ENCODE measurements around the gene FAM24A.
"Not testable (repeated sequence)": the region's sequence is repeated elsewhere in the genome, so short reads cannot be mapped to it uniquely, and the experiment has no call there.

Gene FAM24A

DNA sequence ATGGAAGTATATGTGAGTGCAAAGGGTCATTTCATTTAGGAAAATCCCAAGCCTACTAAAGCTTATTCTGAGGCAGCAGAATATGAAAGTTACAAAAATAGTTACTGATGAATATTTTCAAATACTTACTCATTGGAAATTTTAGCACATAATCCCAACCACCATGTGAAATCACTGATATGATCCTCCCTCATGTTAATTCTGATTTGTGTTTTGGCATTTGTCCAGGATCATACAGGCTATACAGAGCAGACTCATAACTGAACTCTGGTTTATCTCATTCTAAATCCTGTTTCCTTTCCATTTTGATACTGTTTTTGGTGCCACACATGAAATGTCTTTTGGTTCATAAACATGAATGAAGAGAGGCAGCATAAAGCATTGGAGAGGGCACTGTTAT, 27.6 kb upstream of the FAM24A start:
- no peaks in the 10 kb centered on the region for H3K36me3 Mint-ChIP-seq (ENCODE audit: low read depth)
- DNase-seq: no peak
- TF ChIP-seq, protein P1, sequence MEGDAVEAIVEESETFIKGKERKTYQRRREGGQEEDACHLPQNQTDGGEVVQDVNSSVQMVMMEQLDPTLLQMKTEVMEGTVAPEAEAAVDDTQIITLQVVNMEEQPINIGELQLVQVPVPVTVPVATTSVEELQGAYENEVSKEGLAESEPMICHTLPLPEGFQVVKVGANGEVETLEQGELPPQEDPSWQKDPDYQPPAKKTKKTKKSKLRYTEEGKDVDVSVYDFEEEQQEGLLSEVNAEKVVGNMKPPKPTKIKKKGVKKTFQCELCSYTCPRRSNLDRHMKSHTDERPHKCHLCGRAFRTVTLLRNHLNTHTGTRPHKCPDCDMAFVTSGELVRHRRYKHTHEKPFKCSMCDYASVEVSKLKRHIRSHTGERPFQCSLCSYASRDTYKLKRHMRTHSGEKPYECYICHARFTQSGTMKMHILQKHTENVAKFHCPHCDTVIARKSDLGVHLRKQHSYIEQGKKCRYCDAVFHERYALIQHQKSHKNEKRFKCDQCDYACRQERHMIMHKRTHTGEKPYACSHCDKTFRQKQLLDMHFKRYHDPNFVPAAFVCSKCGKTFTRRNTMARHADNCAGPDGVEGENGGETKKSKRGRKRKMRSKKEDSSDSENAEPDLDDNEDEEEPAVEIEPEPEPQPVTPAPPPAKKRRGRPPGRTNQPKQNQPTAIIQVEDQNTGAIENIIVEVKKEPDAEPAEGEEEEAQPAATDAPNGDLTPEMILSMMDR (IDR thresholded peaks at IDR 0.05): no peak
- no peaks in the 10 kb centered on the region for H3K4me1 Mint-ChIP-seq
- no peak overlapping the region for H3K4me3 Mint-ChIP-seq
- H3K9me3 Mint-ChIP-seq: no peaks in the 10 kb centered on the region
- peaks cover 16% of the 10 kb centered on the region for H3K27me3 Mint-ChIP-seq (ENCODE audit: low read depth, poor library complexity)
- H3K27ac Mint-ChIP-seq: no peak overlapping the region

GRCh38 chr10:122884166-122884565, 26.2 kb upstream of the FAM24A start:
- Mint-ChIP-seq H3K9me3 (no peaks in the 10 kb centered on the region), H3K27me3 (ENCODE audit: low read depth, poor library complexity) (peaks cover 16% of the 10 kb centered on the region), H3K27ac (no peak overlapping the region), H3K36me3 (ENCODE audit: low read depth) (no peaks in the 10 kb centered on the region), H3K4me3 (no peak overlapping the region), H3K4me1 (no peaks in the 10 kb centered on the region)
- TF ChIP-seq, protein P1 (IDR thresholded peaks at IDR 0.05): no peak
- no peak for DNase-seq

DNA sequence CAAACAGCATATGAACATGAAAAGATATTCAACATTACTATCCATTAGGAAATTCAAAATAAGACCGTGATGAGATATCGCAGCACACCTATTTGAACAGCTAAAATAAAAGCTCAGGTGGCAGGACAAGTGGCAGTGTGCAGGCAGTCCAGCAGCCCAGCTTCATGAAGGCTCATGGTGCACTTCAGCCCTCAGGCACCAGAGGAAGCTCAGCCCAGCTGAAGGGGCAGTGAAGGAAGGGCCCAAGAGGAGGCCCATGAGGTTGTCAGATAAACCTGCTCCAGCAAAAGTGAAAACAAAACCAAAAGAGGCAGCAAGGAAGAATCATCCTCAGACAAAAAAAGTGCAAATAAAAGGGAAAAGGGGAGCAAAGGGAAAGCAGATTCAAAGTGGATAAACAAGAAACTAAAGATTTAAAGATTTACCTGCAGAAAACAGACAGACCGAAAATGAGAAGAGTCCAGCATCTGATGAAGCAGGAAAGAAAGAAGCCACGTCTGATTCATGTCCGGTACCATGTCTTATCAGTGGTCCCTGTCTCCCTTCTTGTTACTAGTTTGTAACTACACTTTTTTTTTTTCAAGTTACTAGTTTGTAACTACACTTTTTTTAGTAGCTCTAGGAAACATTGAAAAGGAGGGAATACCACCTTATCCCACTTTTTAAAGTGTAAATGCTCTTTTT, 16.0 kb upstream of the FAM24A start:
- Mint-ChIP-seq H3K27me3 (ENCODE audit: low read depth, poor library complexity) (peaks cover 8% of the 10 kb centered on the region), H3K4me3 (no peak overlapping the region), H3K27ac (no peak overlapping the region), H3K36me3 (ENCODE audit: low read depth) (no peaks in the 10 kb centered on the region), H3K4me1 (no peaks in the 10 kb centered on the region), H3K9me3 (no peaks in the 10 kb centered on the region)
- DNase-seq: no peak
- TF ChIP-seq, protein P1 (IDR thresholded peaks at IDR 0.05): no peak

- not testable (repeated sequence) for H3K4me3 Mint-ChIP-seq; DNase-seq; H3K36me3 Mint-ChIP-seq (ENCODE audit: low read depth); H3K27ac Mint-ChIP-seq; H3K4me1 Mint-ChIP-seq; H3K27me3 Mint-ChIP-seq (ENCODE audit: low read depth, poor library complexity); H3K9me3 Mint-ChIP-seq
Measured at GRCh38 chr10:122903861-122904260, 6.5 kb upstream of the FAM24A start.

GRCh38 chr10:122911889-122912484, 1.6 kb downstream of the FAM24A start:
- H3K27ac Mint-ChIP-seq: no peak overlapping the region
- H3K4me3 Mint-ChIP-seq: no peak overlapping the region
- H3K36me3 Mint-ChIP-seq (ENCODE audit: low read depth): no peaks in the 10 kb centered on the region
- no peaks in the 10 kb centered on the region for H3K4me1 Mint-ChIP-seq
- peak; percentile 92 for DNase-seq
- TF ChIP-seq, protein P1 (IDR thresholded peaks at IDR 0.05): no peak
- H3K9me3 Mint-ChIP-seq: no peaks in the 10 kb centered on the region
- peaks cover 15% of the 10 kb centered on the region for H3K27me3 Mint-ChIP-seq (ENCODE audit: low read depth, poor library complexity)

DNA sequence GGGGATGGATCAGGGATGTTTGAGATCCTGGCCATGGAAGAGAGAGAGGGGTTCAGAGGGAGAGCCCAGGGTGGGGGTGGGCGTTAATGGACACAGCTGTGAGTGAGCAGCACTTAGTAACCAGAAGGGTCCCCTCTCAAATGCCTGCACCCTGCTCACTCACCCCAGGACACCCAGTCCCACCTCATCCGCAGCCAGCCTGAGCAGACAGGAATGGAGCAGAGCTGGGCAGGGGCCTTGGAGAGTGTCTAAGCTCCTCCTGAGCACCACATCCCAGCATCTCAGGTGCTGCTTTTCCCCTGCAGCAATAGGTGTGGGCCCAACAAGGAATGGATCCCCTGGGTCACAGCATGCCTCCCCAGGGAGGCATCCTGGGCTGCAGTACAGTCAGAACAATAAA, 5.3 kb downstream of the FAM24A start:
- Mint-ChIP-seq H3K27ac (no peak overlapping the region), H3K4me1 (no peaks in the 10 kb centered on the region), H3K4me3 (no peak overlapping the region), H3K9me3 (no peaks in the 10 kb centered on the region), H3K27me3 (ENCODE audit: low read depth, poor library complexity) (peaks cover 6% of the 10 kb centered on the region), H3K36me3 (ENCODE audit: low read depth) (no peaks in the 10 kb centered on the region)
- TF ChIP-seq, protein P1 (IDR thresholded peaks at IDR 0.05): no peak
- DNase-seq: no peak

All from nephron progenitor cell (in vitro differentiated cells).